Loucy (cell line): ENCODE results near the gene PIGC.

ENCODE experiments used
- H2AFZ ChIP-seq: fragments of 200-600 bp; sonication (generic); 2 replicates; pipeline ENCODE4 v1.6.0; 2016; ENCODE audit warnings: antibody characterized with exemption, mild to moderate bottlenecking, low read length, moderate library complexity
- H3F3A ChIP-seq: fragments of 200-600 bp; 2 replicates; pipeline ENCODE4 v1.6.0; 2016; ENCODE audit warnings: antibody characterized with exemption, low read depth, mild to moderate bottlenecking
- H3K27me3 ChIP-seq: fragments of 200-600 bp; sonication (generic); 2 replicates; pipeline ENCODE4 v1.6.1; 2014; ENCODE audit warnings: low read length, mild to moderate bottlenecking; ENCODE audit not compliant: insufficient read depth, poor library complexity, severe bottlenecking
- H3K36me3 ChIP-seq: fragments of 200-600 bp; sonication (generic); 2 replicates; pipeline ENCODE4 v1.6.1; 2016; ENCODE audit warnings: low read length; ENCODE audit not compliant: insufficient read depth
- H3K4me1 ChIP-seq: fragments of 200-600 bp; sonication (generic); 2 replicates; pipeline ENCODE4 v1.5.1; 2014; ENCODE audit warnings: low read length, mild to moderate bottlenecking; ENCODE audit not compliant: insufficient read depth, poor library complexity, severe bottlenecking
- H3K4me2 ChIP-seq: fragments of 200-600 bp; sonication (generic); 2 replicates; pipeline ENCODE4 v1.6.0; 2014; ENCODE audit warnings: antibody characterized with exemption, low read length, low read depth, mild to moderate bottlenecking; ENCODE audit not compliant: poor library complexity, severe bottlenecking
- H3K4me3 ChIP-seq: fragments of 200-600 bp; sonication (generic); 2 replicates; pipeline ENCODE4 v1.5.1; 2014; ENCODE audit warnings: low read length, mild to moderate bottlenecking, mixed read lengths; ENCODE audit not compliant: poor library complexity, severe bottlenecking
- H3K79me2 ChIP-seq: fragments of 200-600 bp; sonication (generic); 2 replicates; pipeline ENCODE4 v1.6.1; 2014; ENCODE audit warnings: low read length; ENCODE audit not compliant: insufficient read depth
- H3K9ac ChIP-seq: fragments of 200-600 bp; sonication (generic); 2 replicates; pipeline ENCODE4 v1.6.0; 2014; ENCODE audit warnings: mild to moderate bottlenecking, low read depth, low read length, moderate library complexity; ENCODE audit not compliant: poor library complexity, severe bottlenecking
- H3K9me2 ChIP-seq: fragments of 200-600 bp; sonication (generic); replicated peaks from 2 replicates; pipeline ENCODE4 v1.6.1; 2016; ENCODE audit warnings: low read depth, low read length, mixed read lengths
- H3K9me3 ChIP-seq: fragments of 200-600 bp; sonication (generic); 2 replicates; pipeline ENCODE4 v1.6.1; 2014; ENCODE audit warnings: mild to moderate bottlenecking, antibody characterized with exemption, low read length, low read depth; ENCODE audit not compliant: insufficient read depth
- H4K20me1 ChIP-seq: fragments of 200-600 bp; sonication (generic); 2 replicates; pipeline ENCODE4 v1.6.0; 2014; ENCODE audit warnings: antibody characterized with exemption, low read length, mild to moderate bottlenecking; ENCODE audit not compliant: insufficient read depth, poor library complexity, severe bottlenecking
- CTCF ChIP-seq: fragments of 200-600 bp; sonication (generic); conservative IDR thresholded peaks from 2 replicates; pipeline ENCODE4 v1.5.1; 2014; ENCODE audit warnings: mild to moderate bottlenecking, antibody characterized with exemption, low read length
- EZH2phosphoT487 ChIP-seq: fragments of 200-600 bp; IDR thresholded peaks from 2 replicates; pipeline ENCODE4 v1.6.1; 2018; ENCODE audit warnings: antibody characterized with exemption, mild to moderate bottlenecking, moderate library complexity, borderline replicate concordance

PIGC gene

GRCh38 chr1:172468296-172468695 is 24.4 kb upstream of the PIGC start:
- Histone ChIP-seq H3K4me2 (no peak overlapping the region), H3K4me1 (peaks cover 8% of the 10 kb centered on the region), H3K9me2 (no peaks in the 10 kb centered on the region), H3K27me3 (no peaks in the 10 kb centered on the region), H3K36me3 (no peaks in the 10 kb centered on the region), H3K9me3 (no peaks in the 10 kb centered on the region), H3F3A (no peaks in the 10 kb centered on the region), H3K9ac (no peak overlapping the region), H3K79me2 (no peaks in the 10 kb centered on the region), H2AFZ (no peak overlapping the region), H3K4me3 (no peak overlapping the region), H4K20me1 (no peaks in the 10 kb centered on the region)
- TF ChIP-seq EZH2phosphoT487 (no peak), CTCF (no peak)

DNA sequence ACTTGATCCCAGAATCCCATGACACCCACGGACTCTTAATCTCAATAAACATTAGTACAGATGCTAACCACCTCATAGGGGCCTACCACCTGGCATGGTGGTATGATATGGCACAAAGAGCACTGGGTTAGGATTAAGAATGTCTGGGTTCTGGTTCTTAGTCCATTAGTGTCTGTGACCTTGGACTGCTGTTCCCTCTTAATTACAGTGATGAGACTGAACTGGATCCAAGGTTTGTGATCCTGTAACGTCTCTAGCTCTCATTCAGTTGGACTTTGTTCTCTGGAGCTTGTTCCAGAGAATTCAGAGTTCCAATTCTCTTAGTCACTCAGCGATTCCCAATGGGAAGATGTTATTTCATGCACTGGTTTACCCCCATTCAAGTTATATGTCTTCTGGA is 23.6 kb upstream of the PIGC start:
- Histone ChIP-seq H3K4me3 (no peak overlapping the region), H3K79me2 (no peaks in the 10 kb centered on the region), H3K4me2 (no peak overlapping the region), H4K20me1 (no peaks in the 10 kb centered on the region), H3K9me3 (no peaks in the 10 kb centered on the region), H3K4me1 (no peaks in the 10 kb centered on the region), H3K36me3 (no peaks in the 10 kb centered on the region), H3K9me2 (no peaks in the 10 kb centered on the region), H3K27me3 (no peaks in the 10 kb centered on the region), H3F3A (no peaks in the 10 kb centered on the region), H3K9ac (no peak overlapping the region), H2AFZ (no peak overlapping the region)
- TF ChIP-seq CTCF (no peak), EZH2phosphoT487 (no peak)

DNA sequence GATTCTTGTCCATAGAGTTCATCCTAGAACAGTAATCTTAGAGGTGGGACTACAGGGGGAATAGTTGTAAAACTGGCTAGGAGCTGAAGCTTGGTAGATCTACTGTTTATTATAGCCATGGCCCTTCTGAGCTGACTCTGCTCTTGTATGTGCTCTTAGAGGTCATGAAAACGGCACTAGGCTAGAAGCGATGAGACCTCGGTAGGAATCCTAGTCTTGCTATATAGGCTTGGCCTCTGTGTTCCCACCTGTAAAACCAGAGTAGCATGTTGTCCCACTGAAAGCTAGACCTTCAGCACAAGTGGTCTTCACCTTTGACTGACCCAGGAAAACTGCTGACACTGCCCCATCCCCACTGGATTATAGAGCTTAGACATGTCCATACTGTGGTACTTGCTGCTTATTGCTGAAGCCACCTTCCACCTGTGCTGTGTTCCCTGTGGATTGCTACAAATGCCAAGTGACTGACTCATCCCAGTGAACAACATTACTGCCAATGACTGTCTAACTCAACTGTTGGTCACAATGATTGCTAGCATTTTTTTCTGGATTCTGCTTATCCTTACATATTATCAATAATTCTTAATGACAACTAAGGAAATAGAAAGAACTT is 23.0 kb upstream of the PIGC start:
- Histone ChIP-seq H3K27me3 (no peaks in the 10 kb centered on the region), H4K20me1 (no peaks in the 10 kb centered on the region), H3K79me2 (no peaks in the 10 kb centered on the region), H3K4me3 (no peak overlapping the region), H3K4me2 (no peak overlapping the region), H3K4me1 (no peaks in the 10 kb centered on the region), H3K36me3 (no peaks in the 10 kb centered on the region), H3K9me3 (no peaks in the 10 kb centered on the region), H2AFZ (no peak overlapping the region), H3F3A (no peaks in the 10 kb centered on the region), H3K9me2 (no peaks in the 10 kb centered on the region), H3K9ac (no peak overlapping the region)
- TF ChIP-seq CTCF (no peak), EZH2phosphoT487 (no peak)
